ENCODE measurements around the gene FALEC.

The FALEC gene

DNA sequence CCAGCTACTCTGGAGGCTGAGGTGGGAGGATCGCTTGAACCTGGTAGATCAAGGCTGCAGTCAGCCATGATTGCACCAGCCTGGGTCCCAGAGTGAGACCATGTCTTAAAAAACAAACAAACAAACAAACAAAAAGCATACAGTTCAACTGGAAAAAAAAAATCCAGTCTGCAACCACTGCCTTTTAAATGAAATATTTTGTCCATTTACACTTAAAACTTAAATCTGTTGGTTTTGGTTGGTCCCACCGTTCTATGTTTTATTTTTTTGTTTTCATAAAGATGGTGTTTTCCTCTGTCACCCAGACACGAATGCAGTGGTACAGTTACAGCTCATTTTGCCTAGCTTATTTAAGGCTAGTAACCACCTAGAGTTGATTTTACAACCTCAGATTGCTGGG lies 9.8 kb downstream of the FALEC start:
- DNase-seq (ENCODE audit: low spot score) (no peak), ATAC-seq (ENCODE audit: low read depth) (no peak)
- no peaks in the 10 kb centered on the region for H3K36me3 ChIP-seq (ENCODE audit: low read depth)
- H3K27me3 ChIP-seq (ENCODE audit: insufficient read depth, poor library complexity, severe bottlenecking) = no peaks in the 10 kb centered on the region
- H3K27ac ChIP-seq (ENCODE audit: poor library complexity, severe bottlenecking) = no peak overlapping the region
- peaks cover 7% of the 10 kb centered on the region for H3K4me1 ChIP-seq (ENCODE audit: insufficient read depth, poor library complexity, severe bottlenecking)
- H3K9me3 ChIP-seq (ENCODE audit: severe bottlenecking) = no peaks in the 10 kb centered on the region
- no peak overlapping the region for H3K4me3 ChIP-seq (ENCODE audit: severe bottlenecking)
- TF ChIP-seq, protein P1, sequence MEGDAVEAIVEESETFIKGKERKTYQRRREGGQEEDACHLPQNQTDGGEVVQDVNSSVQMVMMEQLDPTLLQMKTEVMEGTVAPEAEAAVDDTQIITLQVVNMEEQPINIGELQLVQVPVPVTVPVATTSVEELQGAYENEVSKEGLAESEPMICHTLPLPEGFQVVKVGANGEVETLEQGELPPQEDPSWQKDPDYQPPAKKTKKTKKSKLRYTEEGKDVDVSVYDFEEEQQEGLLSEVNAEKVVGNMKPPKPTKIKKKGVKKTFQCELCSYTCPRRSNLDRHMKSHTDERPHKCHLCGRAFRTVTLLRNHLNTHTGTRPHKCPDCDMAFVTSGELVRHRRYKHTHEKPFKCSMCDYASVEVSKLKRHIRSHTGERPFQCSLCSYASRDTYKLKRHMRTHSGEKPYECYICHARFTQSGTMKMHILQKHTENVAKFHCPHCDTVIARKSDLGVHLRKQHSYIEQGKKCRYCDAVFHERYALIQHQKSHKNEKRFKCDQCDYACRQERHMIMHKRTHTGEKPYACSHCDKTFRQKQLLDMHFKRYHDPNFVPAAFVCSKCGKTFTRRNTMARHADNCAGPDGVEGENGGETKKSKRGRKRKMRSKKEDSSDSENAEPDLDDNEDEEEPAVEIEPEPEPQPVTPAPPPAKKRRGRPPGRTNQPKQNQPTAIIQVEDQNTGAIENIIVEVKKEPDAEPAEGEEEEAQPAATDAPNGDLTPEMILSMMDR (IDR thresholded peaks at IDR 0.05; ENCODE audit: poor library complexity, severe bottlenecking) = no peak

DNA sequence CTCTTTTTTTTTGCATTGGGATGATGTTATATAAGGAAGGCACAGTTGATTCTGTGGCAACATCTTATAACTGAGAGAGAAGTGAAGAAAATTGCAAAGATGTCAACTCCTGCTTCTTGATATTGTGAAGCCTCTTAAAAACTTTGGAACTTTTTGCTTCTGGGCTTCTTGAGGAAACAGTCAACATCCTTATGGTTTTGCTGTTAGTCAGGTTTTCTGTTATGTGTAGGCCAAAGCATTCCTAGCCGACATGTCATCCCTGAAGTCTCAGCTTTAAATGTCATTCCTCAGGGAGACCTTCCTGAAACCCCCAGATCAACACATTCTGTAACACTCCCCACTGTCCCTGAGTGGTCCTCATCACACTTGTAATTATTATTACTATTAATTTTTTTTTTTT lies 12.6 kb downstream of the FALEC start:
- TF ChIP-seq, protein P1 (IDR thresholded peaks at IDR 0.05; ENCODE audit: poor library complexity, severe bottlenecking) = no peak
- Histone ChIP-seq H3K27me3 (ENCODE audit: insufficient read depth, poor library complexity, severe bottlenecking) (no peaks in the 10 kb centered on the region), H3K9me3 (ENCODE audit: severe bottlenecking) (no peaks in the 10 kb centered on the region), H3K4me3 (ENCODE audit: severe bottlenecking) (no peak overlapping the region), H3K36me3 (ENCODE audit: low read depth) (no peaks in the 10 kb centered on the region), H3K4me1 (ENCODE audit: insufficient read depth, poor library complexity, severe bottlenecking) (peaks cover 7% of the 10 kb centered on the region), H3K27ac (ENCODE audit: poor library complexity, severe bottlenecking) (peak overlapping the region; percentile 29)
- ATAC-seq (ENCODE audit: low read depth) (peak; percentile 46; the same call in 1 of the 3 replicates), DNase-seq (ENCODE audit: low spot score) (no peak)

DNA sequence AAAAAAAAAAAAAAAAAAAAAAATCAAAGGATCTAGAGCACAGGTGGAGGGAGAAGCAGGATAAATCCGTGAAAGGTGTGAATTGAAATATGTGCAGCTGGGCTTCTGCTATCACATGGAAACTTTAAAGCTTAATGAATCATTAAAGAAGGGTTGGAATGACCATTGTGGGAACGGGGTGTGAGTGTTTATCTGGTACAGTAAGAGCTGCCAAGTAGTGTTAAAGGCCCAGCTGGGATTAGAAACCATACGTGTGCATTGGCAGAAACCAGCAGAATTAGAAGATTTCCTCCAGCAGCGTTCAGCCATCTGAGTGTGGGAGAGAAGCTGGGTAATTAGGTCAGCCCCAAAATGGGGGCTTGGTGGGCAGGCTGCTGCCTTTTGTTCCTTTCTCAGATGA lies 13.5 kb downstream of the FALEC start:
- ATAC-seq (ENCODE audit: low read depth) = peak; percentile 44; the same call in 2 of the 3 replicates
- Histone ChIP-seq H3K4me3 (ENCODE audit: severe bottlenecking) (no peak overlapping the region), H3K27ac (ENCODE audit: poor library complexity, severe bottlenecking) (no peak overlapping the region), H3K36me3 (ENCODE audit: low read depth) (no peaks in the 10 kb centered on the region), H3K4me1 (ENCODE audit: insufficient read depth, poor library complexity, severe bottlenecking) (peaks cover 7% of the 10 kb centered on the region), H3K27me3 (ENCODE audit: insufficient read depth, poor library complexity, severe bottlenecking) (no peaks in the 10 kb centered on the region), H3K9me3 (ENCODE audit: severe bottlenecking) (no peaks in the 10 kb centered on the region)
- TF ChIP-seq, protein P1 (IDR thresholded peaks at IDR 0.05; ENCODE audit: poor library complexity, severe bottlenecking) = no peak
- DNase-seq (ENCODE audit: low spot score) = no peak

DNA sequence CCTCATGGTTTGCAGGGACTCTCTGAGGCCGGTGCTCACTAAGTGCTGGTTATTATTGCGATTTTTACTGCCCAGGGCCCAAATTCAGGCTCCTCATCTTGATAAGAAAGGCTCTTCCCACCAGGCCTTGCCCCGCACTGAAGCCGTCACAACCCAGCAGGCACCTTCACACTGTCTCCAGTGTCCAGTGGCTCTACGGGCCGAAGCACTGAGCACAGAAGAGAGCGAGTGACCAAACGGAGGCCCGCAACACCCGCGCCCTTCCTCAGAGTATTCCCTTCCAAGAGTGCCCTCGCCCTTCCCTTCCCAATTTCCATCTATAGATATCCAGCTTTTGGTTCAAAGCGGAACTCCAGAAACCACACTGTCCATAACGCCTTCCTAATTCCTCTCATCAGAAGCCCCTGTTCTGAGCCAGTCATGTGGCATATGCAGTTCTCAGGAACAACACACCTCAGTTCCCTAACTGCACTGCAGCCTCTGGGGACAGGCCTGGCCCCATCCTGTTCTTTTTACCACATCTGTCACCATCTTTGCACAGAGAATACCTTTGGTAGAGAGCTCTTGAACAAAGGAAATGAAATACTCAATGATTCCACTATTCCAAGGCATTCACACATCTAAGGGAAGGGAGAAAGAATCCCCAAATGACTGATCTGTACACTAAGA lies 15.1 kb downstream of the FALEC start:
- H3K9me3 ChIP-seq (ENCODE audit: severe bottlenecking) = no peaks in the 10 kb centered on the region
- ATAC-seq (ENCODE audit: low read depth) = no peak
- no peak for DNase-seq (ENCODE audit: low spot score)
- no peak overlapping the region for H3K27ac ChIP-seq (ENCODE audit: poor library complexity, severe bottlenecking)
- peaks cover 7% of the 10 kb centered on the region for H3K4me1 ChIP-seq (ENCODE audit: insufficient read depth, poor library complexity, severe bottlenecking)
- H3K36me3 ChIP-seq (ENCODE audit: low read depth) = no peaks in the 10 kb centered on the region
- H3K4me3 ChIP-seq (ENCODE audit: severe bottlenecking) = no peak overlapping the region
- TF ChIP-seq, protein P1 (IDR thresholded peaks at IDR 0.05; ENCODE audit: poor library complexity, severe bottlenecking) = no peak
- no peaks in the 10 kb centered on the region for H3K27me3 ChIP-seq (ENCODE audit: insufficient read depth, poor library complexity, severe bottlenecking)

DNA sequence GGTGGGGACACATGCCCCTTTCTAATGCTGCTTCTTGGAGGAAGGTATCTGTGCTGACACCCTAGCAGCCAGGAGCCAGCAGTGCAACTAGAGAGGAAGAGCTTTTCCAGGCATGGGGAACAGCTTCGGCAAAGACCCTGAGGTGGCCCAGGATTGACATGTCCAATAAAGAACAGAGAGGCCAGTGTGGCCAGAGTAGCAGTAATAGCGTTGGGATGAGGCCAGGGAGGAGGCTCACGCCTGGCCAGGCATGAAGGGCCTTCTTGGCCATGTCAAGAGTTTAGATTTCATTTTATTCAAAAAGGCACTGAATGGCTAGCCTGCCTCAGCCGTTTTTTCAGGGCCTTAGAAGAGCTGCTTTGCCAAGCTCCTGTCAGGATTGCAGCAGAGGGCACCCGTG lies 17.3 kb downstream of the FALEC start:
- TF ChIP-seq, protein P1 (IDR thresholded peaks at IDR 0.05; ENCODE audit: poor library complexity, severe bottlenecking) = peak; percentile 59
- Histone ChIP-seq H3K4me3 (ENCODE audit: severe bottlenecking) (no peak overlapping the region), H3K36me3 (ENCODE audit: low read depth) (no peaks in the 10 kb centered on the region), H3K9me3 (ENCODE audit: severe bottlenecking) (no peaks in the 10 kb centered on the region), H3K27ac (ENCODE audit: poor library complexity, severe bottlenecking) (no peak overlapping the region), H3K27me3 (ENCODE audit: insufficient read depth, poor library complexity, severe bottlenecking) (no peaks in the 10 kb centered on the region), H3K4me1 (ENCODE audit: insufficient read depth, poor library complexity, severe bottlenecking) (peaks cover 16% of the 10 kb centered on the region)
- DNase-seq (ENCODE audit: low spot score) (no peak), ATAC-seq (ENCODE audit: low read depth) (no peak)
